NCI-H2107 treated with DMSO at 0.1 percent for 48 hours (cell line): ENCODE measurements around the gene SERPINA9.

ENCODE experiments used
- DNase-seq: peaks from one replicate; lab custom pipeline; 2025; ENCODE audit not compliant: unreplicated experiment; lab: John Stamatoyannopoulos, UW

Gene SERPINA9

GRCh38 chr14:94464290-94464689, 11.7 kb downstream of the SERPINA9 start:
- DNase-seq, result no peak

GRCh38 chr14:94462763-94463572, 13.0 kb downstream of the SERPINA9 start:
- no peak for DNase-seq

GRCh38 chr14:94462219-94462551, 13.8 kb downstream of the SERPINA9 start:
- DNase-seq, result no peak

GRCh38 chr14:94461526-94462218, 14.3 kb downstream of the SERPINA9 start:
- DNase-seq, result no peak

- DNase-seq, result no peak
Measured at GRCh38 chr14:94460631-94461416, 15.2 kb downstream of the SERPINA9 start.

- no peak for DNase-seq
Measured at GRCh38 chr14:94458558-94459205, 17.3 kb downstream of the SERPINA9 start.

GRCh38 chr14:94458096-94458495, 17.9 kb downstream of the SERPINA9 start:
- DNase-seq, result no peak

- DNase-seq, result no peak
Measured at GRCh38 chr14:94455928-94456327, 20.1 kb downstream of the SERPINA9 start.

- DNase-seq, result no peak
Measured at GRCh38 chr14:94451826-94452225, 24.2 kb downstream of the SERPINA9 start.

- DNase-seq, result no peak
Measured at GRCh38 chr14:94451091-94451771, 24.8 kb downstream of the SERPINA9 start.

- DNase-seq, result no peak
Measured at GRCh38 chr14:94450722-94451090, 25.3 kb downstream of the SERPINA9 start.

GRCh38 chr14:94449930-94450329, 26.1 kb downstream of the SERPINA9 start:
- no peak for DNase-seq

- DNase-seq, result no peak
Measured at GRCh38 chr14:94448071-94448808, 27.8 kb downstream of the SERPINA9 start.

- DNase-seq, result no peak
Measured at GRCh38 chr14:94447206-94447605, 28.8 kb downstream of the SERPINA9 start.

- no peak for DNase-seq
Measured at GRCh38 chr14:94446126-94446525, 29.9 kb downstream of the SERPINA9 start.

- no peak for DNase-seq
Measured at GRCh38 chr14:94445003-94445402, 31.0 kb downstream of the SERPINA9 start.

GRCh38 chr14:94441531-94442205, 34.3 kb downstream of the SERPINA9 start:
- no peak for DNase-seq

- DNase-seq, result no peak
Measured at GRCh38 chr14:94441130-94441529, 34.9 kb downstream of the SERPINA9 start.

GRCh38 chr14:94439453-94440057, 36.4 kb downstream of the SERPINA9 start:
- no peak for DNase-seq
